GM23338 (cell line): ENCODE measurements around the gene TRIM54. TPM values are rescaled to one million over a fixed set of nuclear protein-coding genes. Genes with fewer than 3 reads are reported as not detected.

Experiments
- ATAC-seq: fragments of 200-7000 bp; cut with Tn5 transposase; 3 replicates; pipeline ENCODE4 v1.9.1; 2020
- DNase-seq: peaks from one replicate; pipeline ENCODE4 v3.0.0-alpha.2; 2015; ENCODE audit warnings: low spot score
- H2AFZ ChIP-seq: fragments of 200-600 bp; sonication (generic); 2 replicates; pipeline ENCODE4 v1.8.0; 2016; ENCODE audit warnings: antibody characterized with exemption, mild to moderate bottlenecking, moderate library complexity
- H3F3A ChIP-seq: fragments of 200-600 bp; sonication (generic); replicated peaks from 2 replicates; pipeline ENCODE4 v1.8.0; 2017; ENCODE audit warnings: antibody characterized with exemption, mixed run types, low read depth
- H3K27ac ChIP-seq: fragments of 200-600 bp; sonication (generic); 2 replicates; pipeline ENCODE4 v1.6.1; 2016; ENCODE audit warnings: low read depth
- H3K27me3 ChIP-seq: fragments of 200-600 bp; sonication (generic); 2 replicates; pipeline ENCODE4 v1.8.0; 2016; ENCODE audit warnings: mild to moderate bottlenecking, mixed run types, moderate library complexity; ENCODE audit not compliant: insufficient read depth
- H3K36me3 ChIP-seq: fragments of 200-600 bp; sonication (generic); 2 replicates; pipeline ENCODE4 v1.8.0; 2016; ENCODE audit warnings: mild to moderate bottlenecking; ENCODE audit not compliant: insufficient read depth
- H3K4me1 ChIP-seq: fragments of 200-600 bp; sonication (generic); 2 replicates; pipeline ENCODE4 v1.8.0; 2016; ENCODE audit warnings: mild to moderate bottlenecking, moderate library complexity; ENCODE audit not compliant: insufficient read depth
- H3K4me2 ChIP-seq: fragments of 200-600 bp; sonication (generic); 2 replicates; pipeline ENCODE4 v1.7.1; 2017; ENCODE audit warnings: mixed run types
- H3K4me3 ChIP-seq: fragments of 200-600 bp; sonication (generic); 2 replicates; pipeline ENCODE4 v1.6.1; 2016; ENCODE audit warnings: mixed run types
- H3K79me2 ChIP-seq: fragments of 200-600 bp; sonication (generic); replicated peaks from 2 replicates; pipeline ENCODE4 v1.8.0; 2017; ENCODE audit warnings: mild to moderate bottlenecking; ENCODE audit not compliant: insufficient read depth
- H3K9me2 ChIP-seq: fragments of 200-600 bp; sonication (generic); 2 replicates; pipeline ENCODE4 v1.8.0; 2017; ENCODE audit not compliant: insufficient read depth
- H4K20me1 ChIP-seq: fragments of 200-600 bp; sonication (generic); replicated peaks from 2 replicates; pipeline ENCODE4 v1.8.0; 2017; ENCODE audit warnings: mild to moderate bottlenecking; ENCODE audit not compliant: insufficient read depth
- H3K27ac Mint-ChIP-seq: 2 replicates; pipeline ENCODE4 v1.8.0; 2020; ENCODE audit warnings: inconsistent platforms, mild to moderate bottlenecking, moderate library complexity, mixed read lengths
- H3K27me3 Mint-ChIP-seq: 3 replicates; pipeline ENCODE4 v1.8.0; 2022; ENCODE audit warnings: low read depth, mild to moderate bottlenecking, moderate library complexity, mixed read lengths, inconsistent platforms; ENCODE audit not compliant: insufficient read depth, poor library complexity
- H3K36me3 Mint-ChIP-seq: 3 replicates; pipeline ENCODE4 v1.8.0; 2021; ENCODE audit warnings: low read depth, mild to moderate bottlenecking, inconsistent platforms, moderate library complexity, mixed read lengths
- H3K4me1 Mint-ChIP-seq: 3 replicates; pipeline ENCODE4 v1.8.0; 2020; ENCODE audit warnings: mild to moderate bottlenecking, inconsistent platforms, mixed read lengths
- H3K4me3 Mint-ChIP-seq: 3 replicates; pipeline ENCODE4 v1.8.0; 2021; ENCODE audit warnings: moderate library complexity, mild to moderate bottlenecking, inconsistent platforms, mixed read lengths
- H3K9me3 Mint-ChIP-seq: 3 replicates; pipeline ENCODE4 v1.8.0; 2020; ENCODE audit warnings: moderate library complexity, mild to moderate bottlenecking, inconsistent platforms, mixed read lengths
- CREB1 ChIP-seq: fragments of 250-450 bp; sonication (Bioruptor Pico); IDR thresholded peaks from 2 replicates; pipeline ENCODE4 v1.5.0; 2020; ENCODE audit warnings: low read depth, mild to moderate bottlenecking, moderate library complexity
- JUNB ChIP-seq: IDR thresholded peaks from one replicate; pipeline ENCODE4 v1.6.1; 2016; ENCODE audit warnings: antibody characterized with exemption; ENCODE audit not compliant: unreplicated experiment
- NANOG ChIP-seq: IDR thresholded peaks from 2 replicates; pipeline ENCODE4 v1.6.1; 2016; ENCODE audit warnings: antibody characterized with exemption, borderline replicate concordance
- POLR2AphosphoS5 ChIP-seq: IDR thresholded peaks from 2 replicates; pipeline ENCODE4 v1.6.1; 2016; ENCODE audit warnings: antibody characterized with exemption, low read depth
- STAT1 ChIP-seq: IDR thresholded peaks from one replicate; pipeline ENCODE4 v1.6.1; 2016; ENCODE audit warnings: antibody characterized with exemption; ENCODE audit not compliant: unreplicated experiment
- ZNF114 ChIP-seq: fragments of 250-450 bp; sonication (Bioruptor Pico); IDR thresholded peaks from 2 replicates; pipeline ENCODE4 v1.5.0; 2020; ENCODE audit warnings: mild to moderate bottlenecking, moderate library complexity
- ZNF331 ChIP-seq: fragments of 250-450 bp; sonication (Bioruptor Pico); IDR thresholded peaks from 2 replicates; pipeline ENCODE4 v1.5.0; 2020; ENCODE audit warnings: low read depth, mild to moderate bottlenecking, moderate library complexity
- polyA plus RNA-seq: library from polyadenylated mRNA; unstranded; fragments of >200 nt; fragmentation: Nextera tagmentation; extraction: Ambion mirVana; gene quantifications from 2 replicates; pipeline ENCODE4 v1.2.1, GENCODE V29; 2016
- total RNA-seq: library from RNA; depleted of rRNA; stranded (reverse); fragments of >200 nt; shearing (Covaris generic); gene quantifications from 2 replicates; pipeline ENCODE4 v1.2.3, GENCODE V29; 2014
- TF ChIP-seq, protein P1 (sequence below): fragments of 250-450 bp; sonication (Bioruptor Pico); IDR thresholded peaks from 2 replicates; pipeline ENCODE4 v1.5.0; 2020; ENCODE audit warnings: mild to moderate bottlenecking, moderate library complexity
- TF ChIP-seq, protein P2 (sequence below): IDR thresholded peaks from 2 replicates; pipeline ENCODE4 v1.6.1; 2016; ENCODE audit warnings: antibody characterized with exemption
- TF ChIP-seq, protein P3 (sequence below): IDR thresholded peaks from one replicate; pipeline ENCODE4 v1.6.1; 2018; ENCODE audit warnings: antibody characterized with exemption; ENCODE audit not compliant: unreplicated experiment
- TF ChIP-seq, protein P4 (sequence below), 2 experiments: fragments of 200-600 bp in 1 of 2; sonication (generic) in 1 of 2; conservative IDR thresholded peaks; 2 replicates each; pipeline versions ENCODE4 v1.5.1 to v1.6.1; 2016 to 2017; ENCODE audit warnings: antibody characterized with exemption in 2 of 2, low read depth in 2 of 2, mild to moderate bottlenecking in 2 of 2, moderate library complexity in 1 of 2

TRIM54 gene
- total and polyA plus RNA-seq, 2 experiments from 2014 or later, result 1.6 to 3.3 TPM

DNA sequence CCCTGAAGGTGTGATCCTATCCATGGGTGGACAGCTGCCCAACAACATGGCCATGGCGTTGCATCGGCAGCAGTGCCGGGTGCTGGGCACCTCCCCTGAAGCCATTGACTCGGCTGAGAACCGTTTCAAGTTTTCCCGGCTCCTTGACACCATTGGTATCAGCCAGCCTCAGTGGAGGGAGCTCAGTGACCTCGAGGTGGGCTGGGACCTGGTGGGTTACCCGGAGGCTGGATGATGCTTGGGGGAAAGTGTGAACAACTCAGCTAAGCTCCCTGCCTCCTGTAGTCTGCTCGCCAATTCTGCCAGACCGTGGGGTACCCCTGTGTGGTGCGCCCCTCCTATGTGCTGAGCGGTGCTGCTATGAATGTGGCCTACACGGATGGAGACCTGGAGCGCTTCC lies 48.9 kb upstream of the TRIM54 start (continued):
- TF ChIP-seq, protein P1, sequence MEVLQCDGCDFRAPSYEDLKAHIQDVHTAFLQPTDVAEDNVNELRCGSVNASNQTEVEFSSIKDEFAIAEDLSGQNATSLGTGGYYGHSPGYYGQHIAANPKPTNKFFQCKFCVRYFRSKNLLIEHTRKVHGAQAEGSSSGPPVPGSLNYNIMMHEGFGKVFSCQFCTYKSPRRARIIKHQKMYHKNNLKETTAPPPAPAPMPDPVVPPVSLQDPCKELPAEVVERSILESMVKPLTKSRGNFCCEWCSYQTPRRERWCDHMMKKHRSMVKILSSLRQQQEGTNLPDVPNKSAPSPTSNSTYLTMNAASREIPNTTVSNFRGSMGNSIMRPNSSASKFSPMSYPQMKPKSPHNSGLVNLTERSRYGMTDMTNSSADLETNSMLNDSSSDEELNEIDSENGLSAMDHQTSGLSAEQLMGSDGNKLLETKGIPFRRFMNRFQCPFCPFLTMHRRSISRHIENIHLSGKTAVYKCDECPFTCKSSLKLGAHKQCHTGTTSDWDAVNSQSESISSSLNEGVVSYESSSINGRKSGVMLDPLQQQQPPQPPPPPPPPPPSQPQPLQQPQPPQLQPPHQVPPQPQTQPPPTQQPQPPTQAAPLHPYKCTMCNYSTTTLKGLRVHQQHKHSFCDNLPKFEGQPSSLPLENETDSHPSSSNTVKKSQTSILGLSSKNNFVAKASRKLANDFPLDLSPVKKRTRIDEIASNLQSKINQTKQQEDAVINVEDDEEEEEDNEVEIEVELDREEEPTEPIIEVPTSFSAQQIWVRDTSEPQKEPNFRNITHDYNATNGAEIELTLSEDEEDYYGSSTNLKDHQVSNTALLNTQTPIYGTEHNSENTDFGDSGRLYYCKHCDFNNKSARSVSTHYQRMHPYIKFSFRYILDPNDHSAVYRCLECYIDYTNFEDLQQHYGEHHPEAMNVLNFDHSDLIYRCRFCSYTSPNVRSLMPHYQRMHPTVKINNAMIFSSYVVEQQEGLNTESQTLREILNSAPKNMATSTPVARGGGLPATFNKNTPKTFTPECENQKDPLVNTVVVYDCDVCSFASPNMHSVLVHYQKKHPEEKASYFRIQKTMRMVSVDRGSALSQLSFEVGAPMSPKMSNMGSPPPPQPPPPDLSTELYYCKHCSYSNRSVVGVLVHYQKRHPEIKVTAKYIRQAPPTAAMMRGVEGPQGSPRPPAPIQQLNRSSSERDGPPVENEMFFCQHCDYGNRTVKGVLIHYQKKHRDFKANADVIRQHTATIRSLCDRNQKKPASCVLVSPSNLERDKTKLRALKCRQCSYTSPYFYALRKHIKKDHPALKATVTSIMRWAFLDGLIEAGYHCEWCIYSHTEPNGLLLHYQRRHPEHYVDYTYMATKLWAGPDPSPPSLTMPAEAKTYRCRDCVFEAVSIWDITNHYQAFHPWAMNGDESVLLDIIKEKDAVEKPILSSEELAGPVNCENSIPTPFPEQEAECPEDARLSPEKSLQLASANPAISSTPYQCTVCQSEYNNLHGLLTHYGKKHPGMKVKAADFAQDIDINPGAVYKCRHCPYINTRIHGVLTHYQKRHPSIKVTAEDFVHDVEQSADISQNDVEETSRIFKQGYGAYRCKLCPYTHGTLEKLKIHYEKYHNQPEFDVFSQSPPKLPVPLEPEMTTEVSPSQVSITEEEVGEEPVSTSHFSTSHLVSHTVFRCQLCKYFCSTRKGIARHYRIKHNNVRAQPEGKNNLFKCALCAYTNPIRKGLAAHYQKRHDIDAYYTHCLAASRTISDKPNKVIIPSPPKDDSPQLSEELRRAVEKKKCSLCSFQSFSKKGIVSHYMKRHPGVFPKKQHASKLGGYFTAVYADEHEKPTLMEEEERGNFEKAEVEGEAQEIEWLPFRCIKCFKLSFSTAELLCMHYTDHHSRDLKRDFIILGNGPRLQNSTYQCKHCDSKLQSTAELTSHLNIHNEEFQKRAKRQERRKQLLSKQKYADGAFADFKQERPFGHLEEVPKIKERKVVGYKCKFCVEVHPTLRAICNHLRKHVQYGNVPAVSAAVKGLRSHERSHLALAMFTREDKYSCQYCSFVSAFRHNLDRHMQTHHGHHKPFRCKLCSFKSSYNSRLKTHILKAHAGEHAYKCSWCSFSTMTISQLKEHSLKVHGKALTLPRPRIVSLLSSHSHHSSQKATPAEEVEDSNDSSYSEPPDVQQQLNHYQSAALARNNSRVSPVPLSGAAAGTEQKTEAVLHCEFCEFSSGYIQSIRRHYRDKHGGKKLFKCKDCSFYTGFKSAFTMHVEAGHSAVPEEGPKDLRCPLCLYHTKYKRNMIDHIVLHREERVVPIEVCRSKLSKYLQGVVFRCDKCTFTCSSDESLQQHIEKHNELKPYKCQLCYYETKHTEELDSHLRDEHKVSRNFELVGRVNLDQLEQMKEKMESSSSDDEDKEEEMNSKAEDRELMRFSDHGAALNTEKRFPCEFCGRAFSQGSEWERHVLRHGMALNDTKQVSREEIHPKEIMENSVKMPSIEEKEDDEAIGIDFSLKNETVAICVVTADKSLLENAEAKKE (CRISPR knock-in tag), result no peak
- TF ChIP-seq NANOG (no peak), ZNF114 (CRISPR knock-in tag) (no peak), JUNB (no peak), STAT1 (no peak), ZNF331 (CRISPR knock-in tag) (no peak), CREB1 (no peak), POLR2AphosphoS5 (no peak)
- TF ChIP-seq, protein P2, sequence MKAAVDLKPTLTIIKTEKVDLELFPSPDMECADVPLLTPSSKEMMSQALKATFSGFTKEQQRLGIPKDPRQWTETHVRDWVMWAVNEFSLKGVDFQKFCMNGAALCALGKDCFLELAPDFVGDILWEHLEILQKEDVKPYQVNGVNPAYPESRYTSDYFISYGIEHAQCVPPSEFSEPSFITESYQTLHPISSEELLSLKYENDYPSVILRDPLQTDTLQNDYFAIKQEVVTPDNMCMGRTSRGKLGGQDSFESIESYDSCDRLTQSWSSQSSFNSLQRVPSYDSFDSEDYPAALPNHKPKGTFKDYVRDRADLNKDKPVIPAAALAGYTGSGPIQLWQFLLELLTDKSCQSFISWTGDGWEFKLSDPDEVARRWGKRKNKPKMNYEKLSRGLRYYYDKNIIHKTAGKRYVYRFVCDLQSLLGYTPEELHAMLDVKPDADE, result no peak

DNA sequence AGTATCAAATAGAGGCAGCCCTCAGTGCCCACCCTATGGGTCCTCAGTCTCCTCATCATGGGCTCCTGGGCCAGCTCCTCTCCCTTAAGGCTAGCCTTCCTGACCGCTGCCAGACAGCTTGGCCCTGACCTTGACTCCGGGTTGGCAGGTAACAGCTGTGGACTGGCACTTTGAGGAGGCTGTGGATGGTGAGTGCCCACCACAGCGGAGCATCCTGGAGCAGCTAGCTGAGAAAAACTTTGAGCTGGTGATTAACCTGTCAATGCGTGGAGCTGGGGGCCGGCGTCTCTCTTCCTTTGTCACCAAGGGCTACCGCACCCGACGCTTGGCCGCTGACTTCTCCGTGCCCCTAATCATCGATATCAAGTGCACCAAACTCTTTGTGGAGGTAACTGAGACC lies 46.1 kb upstream of the TRIM54 start:
- H3K4me3 Mint-ChIP-seq, result no peak overlapping the region
- Histone ChIP-seq H3K4me2 (no peak overlapping the region), H3K79me2 (no peaks in the 10 kb centered on the region), H3K4me3 (no peak overlapping the region), H3K9me2 (no peaks in the 10 kb centered on the region), H3K36me3 (peaks cover 86% of the 10 kb centered on the region), H3F3A (no peaks in the 10 kb centered on the region), H3K27me3 (no peaks in the 10 kb centered on the region), H3K27ac (no peak overlapping the region), H4K20me1 (peaks cover under 1% of the 10 kb centered on the region; the same call in 1 of the 2 replicates), H3K4me1 (no peaks in the 10 kb centered on the region), H2AFZ (no peak overlapping the region)
- H3K27ac Mint-ChIP-seq, result no peak overlapping the region
- ATAC-seq, result no peak
- H3K9me3 Mint-ChIP-seq, result no peaks in the 10 kb centered on the region
- DNase-seq, result no peak
- H3K36me3 Mint-ChIP-seq, result peaks cover 99% of the 10 kb centered on the region
- peaks cover 22% of the 10 kb centered on the region for H3K27me3 Mint-ChIP-seq
- no peaks in the 10 kb centered on the region for H3K4me1 Mint-ChIP-seq
- TF ChIP-seq, protein P3, sequence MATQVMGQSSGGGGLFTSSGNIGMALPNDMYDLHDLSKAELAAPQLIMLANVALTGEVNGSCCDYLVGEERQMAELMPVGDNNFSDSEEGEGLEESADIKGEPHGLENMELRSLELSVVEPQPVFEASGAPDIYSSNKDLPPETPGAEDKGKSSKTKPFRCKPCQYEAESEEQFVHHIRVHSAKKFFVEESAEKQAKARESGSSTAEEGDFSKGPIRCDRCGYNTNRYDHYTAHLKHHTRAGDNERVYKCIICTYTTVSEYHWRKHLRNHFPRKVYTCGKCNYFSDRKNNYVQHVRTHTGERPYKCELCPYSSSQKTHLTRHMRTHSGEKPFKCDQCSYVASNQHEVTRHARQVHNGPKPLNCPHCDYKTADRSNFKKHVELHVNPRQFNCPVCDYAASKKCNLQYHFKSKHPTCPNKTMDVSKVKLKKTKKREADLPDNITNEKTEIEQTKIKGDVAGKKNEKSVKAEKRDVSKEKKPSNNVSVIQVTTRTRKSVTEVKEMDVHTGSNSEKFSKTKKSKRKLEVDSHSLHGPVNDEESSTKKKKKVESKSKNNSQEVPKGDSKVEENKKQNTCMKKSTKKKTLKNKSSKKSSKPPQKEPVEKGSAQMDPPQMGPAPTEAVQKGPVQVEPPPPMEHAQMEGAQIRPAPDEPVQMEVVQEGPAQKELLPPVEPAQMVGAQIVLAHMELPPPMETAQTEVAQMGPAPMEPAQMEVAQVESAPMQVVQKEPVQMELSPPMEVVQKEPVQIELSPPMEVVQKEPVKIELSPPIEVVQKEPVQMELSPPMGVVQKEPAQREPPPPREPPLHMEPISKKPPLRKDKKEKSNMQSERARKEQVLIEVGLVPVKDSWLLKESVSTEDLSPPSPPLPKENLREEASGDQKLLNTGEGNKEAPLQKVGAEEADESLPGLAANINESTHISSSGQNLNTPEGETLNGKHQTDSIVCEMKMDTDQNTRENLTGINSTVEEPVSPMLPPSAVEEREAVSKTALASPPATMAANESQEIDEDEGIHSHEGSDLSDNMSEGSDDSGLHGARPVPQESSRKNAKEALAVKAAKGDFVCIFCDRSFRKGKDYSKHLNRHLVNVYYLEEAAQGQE, result no peak
- TF ChIP-seq, protein P4, sequence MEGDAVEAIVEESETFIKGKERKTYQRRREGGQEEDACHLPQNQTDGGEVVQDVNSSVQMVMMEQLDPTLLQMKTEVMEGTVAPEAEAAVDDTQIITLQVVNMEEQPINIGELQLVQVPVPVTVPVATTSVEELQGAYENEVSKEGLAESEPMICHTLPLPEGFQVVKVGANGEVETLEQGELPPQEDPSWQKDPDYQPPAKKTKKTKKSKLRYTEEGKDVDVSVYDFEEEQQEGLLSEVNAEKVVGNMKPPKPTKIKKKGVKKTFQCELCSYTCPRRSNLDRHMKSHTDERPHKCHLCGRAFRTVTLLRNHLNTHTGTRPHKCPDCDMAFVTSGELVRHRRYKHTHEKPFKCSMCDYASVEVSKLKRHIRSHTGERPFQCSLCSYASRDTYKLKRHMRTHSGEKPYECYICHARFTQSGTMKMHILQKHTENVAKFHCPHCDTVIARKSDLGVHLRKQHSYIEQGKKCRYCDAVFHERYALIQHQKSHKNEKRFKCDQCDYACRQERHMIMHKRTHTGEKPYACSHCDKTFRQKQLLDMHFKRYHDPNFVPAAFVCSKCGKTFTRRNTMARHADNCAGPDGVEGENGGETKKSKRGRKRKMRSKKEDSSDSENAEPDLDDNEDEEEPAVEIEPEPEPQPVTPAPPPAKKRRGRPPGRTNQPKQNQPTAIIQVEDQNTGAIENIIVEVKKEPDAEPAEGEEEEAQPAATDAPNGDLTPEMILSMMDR (conservative IDR thresholded peaks at IDR 0.05; ENCODE audit: low read depth in 2 of 2), result no peak
- no peak for TF ChIP-seq NANOG
- TF ChIP-seq JUNB, result no peak
- TF ChIP-seq ZNF114 (CRISPR knock-in tag), result no peak
- no peak for TF ChIP-seq ZNF331 (CRISPR knock-in tag)
